Measurements from ENCODE around the gene CDH23.

GRCh38 chr10:71419750-71420149 is 23.0 kb downstream of the CDH23 start:
- no peak for TF ChIP-seq SP1 (IDR thresholded peaks at IDR 0.05; ENCODE audit: low read depth, low read length)
- TF ChIP-seq CEBPB (IDR thresholded peaks at IDR 0.05; ENCODE audit: low read depth, low read length), result no peak
- TF ChIP-seq SUZ12 (IDR thresholded peaks at IDR 0.05; ENCODE audit: low read length), result no peak
- no peak for TF ChIP-seq CTCF (IDR thresholded peaks at IDR 0.05; ENCODE audit: control extremely low read depth in 1 of 3, insufficient read depth in 1 of 3, low read depth in 1 of 3, low read length in 3 of 3)
- TF ChIP-seq POLR2A (IDR thresholded peaks at IDR 0.05; ENCODE audit: control extremely low read depth in 1 of 2, low read depth in 2 of 2, low read length in 2 of 2), result no peak
- no peak for TF ChIP-seq SIN3A (conservative IDR thresholded peaks at IDR 0.05 in 1 of 2, IDR thresholded peaks at IDR 0.05 in 1 of 2; ENCODE audit: low read depth in 1 of 2, low read length in 2 of 2)
- TF ChIP-seq KDM1A (IDR thresholded peaks at IDR 0.05; ENCODE audit: borderline replicate concordance, low read length), result no peak
- no peak for TF ChIP-seq POLR2AphosphoS5 (IDR thresholded peaks at IDR 0.05; ENCODE audit: low read depth, low read length)
- no peak for TF ChIP-seq TAF7 (optimal IDR thresholded peaks at IDR 0.05; ENCODE audit: borderline replicate concordance, low read depth, low read length)
- no peak for TF ChIP-seq GTF2F1 (IDR thresholded peaks at IDR 0.05; ENCODE audit: borderline replicate concordance, low read depth, low read length)
- no peak for TF ChIP-seq TAF1 (IDR thresholded peaks at IDR 0.05; ENCODE audit: low read depth, low read length)
- TF ChIP-seq RFX5 (IDR thresholded peaks at IDR 0.05; ENCODE audit: borderline replicate concordance, low read depth, low read length), result no peak
- TF ChIP-seq CREB1 (IDR thresholded peaks at IDR 0.05), result no peak
